ENCODE results near the gene NOS3. TPM values are rescaled to one million over a fixed set of nuclear protein-coding genes. Genes with fewer than 3 reads are reported as not detected.

NOS3 gene
- total and polyA plus RNA-seq, 9 of the 15 experiments (the other 6 are each of a cell fraction or from before 2014, with no cell fraction given) = 1.1 to 121 (median 23.6) TPM

DNA sequence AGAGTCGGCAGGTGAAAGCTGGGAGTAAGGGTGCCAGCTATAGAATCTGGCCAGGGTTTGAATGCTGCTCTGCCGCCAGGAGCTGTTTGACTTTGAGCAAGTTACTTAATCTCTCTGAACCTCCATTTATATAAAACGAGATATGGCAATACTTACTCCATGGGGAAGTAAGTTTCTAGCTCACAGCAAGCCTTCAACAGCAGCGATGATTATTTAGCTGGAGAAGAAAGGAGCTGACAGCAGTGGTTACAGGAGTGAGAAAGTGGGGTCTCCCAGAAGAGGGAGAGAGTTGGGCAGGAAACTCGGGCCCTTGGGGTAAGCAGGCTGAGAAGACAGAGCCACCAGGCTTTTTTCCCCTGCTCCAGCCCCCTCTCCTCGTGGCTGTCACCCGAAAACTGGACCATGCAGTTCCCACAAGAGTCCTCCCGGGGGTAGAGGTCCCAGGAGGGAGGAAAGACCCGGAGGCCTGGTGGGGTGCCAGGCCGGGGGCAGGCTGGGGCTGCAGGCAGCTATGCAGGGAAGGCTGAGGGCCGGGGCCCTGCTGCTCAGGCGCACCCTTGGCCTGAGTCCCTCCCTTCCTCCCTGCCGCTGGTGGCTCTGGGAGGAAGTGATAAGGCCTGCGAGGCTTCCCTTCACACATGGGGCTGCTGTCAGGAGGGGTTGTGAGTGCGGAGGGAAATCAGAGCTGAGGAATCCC, 3.5 kb downstream of the NOS3 start (continued):
- TF ChIP-seq SMAD1 (IDR thresholded peaks at IDR 0.05; ENCODE audit: low read depth, low read length, partially characterized antibody) = peak; percentile 89
- no peak for TF ChIP-seq ZNF3 (CRISPR knock-in tag; IDR thresholded peaks at IDR 0.05)
- TF ChIP-seq PTRF (tag; IDR thresholded peaks at IDR 0.05) = peak; percentile 72
- TF ChIP-seq HMG20A (CRISPR knock-in tag; conservative IDR thresholded peaks at IDR 0.05) = peak; percentile 78; the same call in 1 of the 2 replicates
- TF ChIP-seq NR3C1 (CRISPR knock-in tag; IDR thresholded peaks at IDR 0.05) = no peak
- TF ChIP-seq, protein P1, sequence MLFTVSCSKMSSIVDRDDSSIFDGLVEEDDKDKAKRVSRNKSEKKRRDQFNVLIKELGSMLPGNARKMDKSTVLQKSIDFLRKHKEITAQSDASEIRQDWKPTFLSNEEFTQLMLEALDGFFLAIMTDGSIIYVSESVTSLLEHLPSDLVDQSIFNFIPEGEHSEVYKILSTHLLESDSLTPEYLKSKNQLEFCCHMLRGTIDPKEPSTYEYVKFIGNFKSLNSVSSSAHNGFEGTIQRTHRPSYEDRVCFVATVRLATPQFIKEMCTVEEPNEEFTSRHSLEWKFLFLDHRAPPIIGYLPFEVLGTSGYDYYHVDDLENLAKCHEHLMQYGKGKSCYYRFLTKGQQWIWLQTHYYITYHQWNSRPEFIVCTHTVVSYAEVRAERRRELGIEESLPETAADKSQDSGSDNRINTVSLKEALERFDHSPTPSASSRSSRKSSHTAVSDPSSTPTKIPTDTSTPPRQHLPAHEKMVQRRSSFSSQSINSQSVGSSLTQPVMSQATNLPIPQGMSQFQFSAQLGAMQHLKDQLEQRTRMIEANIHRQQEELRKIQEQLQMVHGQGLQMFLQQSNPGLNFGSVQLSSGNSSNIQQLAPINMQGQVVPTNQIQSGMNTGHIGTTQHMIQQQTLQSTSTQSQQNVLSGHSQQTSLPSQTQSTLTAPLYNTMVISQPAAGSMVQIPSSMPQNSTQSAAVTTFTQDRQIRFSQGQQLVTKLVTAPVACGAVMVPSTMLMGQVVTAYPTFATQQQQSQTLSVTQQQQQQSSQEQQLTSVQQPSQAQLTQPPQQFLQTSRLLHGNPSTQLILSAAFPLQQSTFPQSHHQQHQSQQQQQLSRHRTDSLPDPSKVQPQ (CRISPR knock-in tag; IDR thresholded peaks at IDR 0.05; ENCODE audit: borderline replicate concordance) = 0 out of 2 replicates have a peak, but pooled peaks have one; percentile 13
- TF ChIP-seq, protein P2, sequence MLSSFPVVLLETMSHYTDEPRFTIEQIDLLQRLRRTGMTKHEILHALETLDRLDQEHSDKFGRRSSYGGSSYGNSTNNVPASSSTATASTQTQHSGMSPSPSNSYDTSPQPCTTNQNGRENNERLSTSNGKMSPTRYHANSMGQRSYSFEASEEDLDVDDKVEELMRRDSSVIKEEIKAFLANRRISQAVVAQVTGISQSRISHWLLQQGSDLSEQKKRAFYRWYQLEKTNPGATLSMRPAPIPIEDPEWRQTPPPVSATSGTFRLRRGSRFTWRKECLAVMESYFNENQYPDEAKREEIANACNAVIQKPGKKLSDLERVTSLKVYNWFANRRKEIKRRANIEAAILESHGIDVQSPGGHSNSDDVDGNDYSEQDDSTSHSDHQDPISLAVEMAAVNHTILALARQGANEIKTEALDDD (IDR thresholded peaks at IDR 0.05) = no peak
- TF ChIP-seq, protein P3, sequence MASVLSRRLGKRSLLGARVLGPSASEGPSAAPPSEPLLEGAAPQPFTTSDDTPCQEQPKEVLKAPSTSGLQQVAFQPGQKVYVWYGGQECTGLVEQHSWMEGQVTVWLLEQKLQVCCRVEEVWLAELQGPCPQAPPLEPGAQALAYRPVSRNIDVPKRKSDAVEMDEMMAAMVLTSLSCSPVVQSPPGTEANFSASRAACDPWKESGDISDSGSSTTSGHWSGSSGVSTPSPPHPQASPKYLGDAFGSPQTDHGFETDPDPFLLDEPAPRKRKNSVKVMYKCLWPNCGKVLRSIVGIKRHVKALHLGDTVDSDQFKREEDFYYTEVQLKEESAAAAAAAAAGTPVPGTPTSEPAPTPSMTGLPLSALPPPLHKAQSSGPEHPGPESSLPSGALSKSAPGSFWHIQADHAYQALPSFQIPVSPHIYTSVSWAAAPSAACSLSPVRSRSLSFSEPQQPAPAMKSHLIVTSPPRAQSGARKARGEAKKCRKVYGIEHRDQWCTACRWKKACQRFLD (CRISPR knock-in tag; IDR thresholded peaks at IDR 0.05) = peak; percentile 96
- TF ChIP-seq MTA1 (IDR thresholded peaks at IDR 0.05; ENCODE audit: borderline replicate concordance) = peak; percentile 60; the same call in 1 of the 2 replicates
- no peak for TF ChIP-seq ZNF444 (CRISPR knock-in tag; IDR thresholded peaks at IDR 0.05)
- peak; percentile 43; the same call in 1 of the 2 replicates for TF ChIP-seq FOXM1 (IDR thresholded peaks at IDR 0.05; ENCODE audit: low read depth)
- TF ChIP-seq FOXM1 (CRISPR knock-in tag; IDR thresholded peaks at IDR 0.05; ENCODE audit: low read depth) = no peak
- no peak for TF ChIP-seq ZNF41 (CRISPR knock-in tag; conservative IDR thresholded peaks at IDR 0.05)
- peak; percentile 94 for TF ChIP-seq POLR2AphosphoS5 (IDR thresholded peaks at IDR 0.05; ENCODE audit: control insufficient read depth, insufficient read depth, low read depth, low read length)
- TF ChIP-seq POLR2G (IDR thresholded peaks at IDR 0.05; ENCODE audit: low read depth, low read length) = peak; percentile 78
- no peak; the same call in 1 of the 2 replicates for TF ChIP-seq SP1 (CRISPR knock-in tag; IDR thresholded peaks at IDR 0.05)
- no peak for TF ChIP-seq SRSF7 (optimal IDR thresholded peaks at IDR 0.05; ENCODE audit: low read depth, low read length)
- no peak for TF ChIP-seq SAP30 (IDR thresholded peaks at IDR 0.05; ENCODE audit: borderline replicate concordance, insufficient read depth, low read depth, low read length, poor library complexity, severe bottlenecking)
- TF ChIP-seq, protein P4, sequence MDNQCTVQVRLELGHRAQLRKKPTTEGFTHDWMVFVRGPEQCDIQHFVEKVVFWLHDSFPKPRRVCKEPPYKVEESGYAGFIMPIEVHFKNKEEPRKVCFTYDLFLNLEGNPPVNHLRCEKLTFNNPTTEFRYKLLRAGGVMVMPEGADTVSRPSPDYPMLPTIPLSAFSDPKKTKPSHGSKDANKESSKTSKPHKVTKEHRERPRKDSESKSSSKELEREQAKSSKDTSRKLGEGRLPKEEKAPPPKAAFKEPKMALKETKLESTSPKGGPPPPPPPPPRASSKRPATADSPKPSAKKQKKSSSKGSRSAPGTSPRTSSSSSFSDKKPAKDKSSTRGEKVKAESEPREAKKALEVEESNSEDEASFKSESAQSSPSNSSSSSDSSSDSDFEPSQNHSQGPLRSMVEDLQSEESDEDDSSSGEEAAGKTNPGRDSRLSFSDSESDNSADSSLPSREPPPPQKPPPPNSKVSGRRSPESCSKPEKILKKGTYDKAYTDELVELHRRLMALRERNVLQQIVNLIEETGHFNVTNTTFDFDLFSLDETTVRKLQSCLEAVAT (IDR thresholded peaks at IDR 0.05) = no peak
- no peak for TF ChIP-seq ZC3H11A (IDR thresholded peaks at IDR 0.05; ENCODE audit: low read depth, low read length)

Data from K562 (cell line).